GM13976 (cell line): ENCODE results near the gene WDR38.

ENCODE experiments used
- DNase-seq: peaks from one replicate; pipeline ENCODE4 v3.0.0; 2012; ENCODE audit warnings: low spot score
- in situ Hi-C: fragments of 300-500 bp; cut with MboI; formaldehyde crosslinking; loops from one replicate; pipeline ENCODE4 v1.12.0; 2022; ENCODE audit warnings: low sequenced_read_pairs, mixed read lengths, inconsistent platforms; ENCODE audit not compliant: unreplicated experiment
- TF ChIP-seq, protein P1 (sequence below): IDR thresholded peaks from 2 replicates; pipeline ENCODE4 v1.5.1; 2012; ENCODE audit warnings: borderline replicate concordance, mild to moderate bottlenecking; ENCODE audit not compliant: insufficient read depth; ENCODE audit errors: extremely low read depth, missing control alignments, control extremely low read depth

The WDR38 gene

DNA sequence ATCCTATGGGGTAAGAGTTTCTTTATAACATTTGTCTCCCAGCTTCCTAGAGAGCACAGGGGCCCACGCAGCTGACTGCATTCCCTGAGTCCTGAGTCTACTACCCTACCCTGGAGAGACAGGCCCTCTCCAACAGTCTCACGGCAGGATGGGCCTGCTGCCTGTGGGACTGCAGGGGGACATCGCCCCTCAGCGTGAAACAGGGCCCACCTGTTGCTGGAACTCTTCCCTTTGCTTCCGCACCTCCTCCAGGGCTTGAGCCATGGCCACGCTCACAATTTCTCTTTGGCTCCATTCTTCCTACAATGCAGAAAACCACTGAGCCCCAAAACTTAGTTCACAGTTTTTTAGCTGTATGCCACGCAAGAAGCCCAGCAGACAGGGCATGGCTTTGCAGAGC, 36.9 kb downstream of the WDR38 start:
- in situ Hi-C loops: no loop called here
- DNase-seq: no peak
- TF ChIP-seq, protein P1, sequence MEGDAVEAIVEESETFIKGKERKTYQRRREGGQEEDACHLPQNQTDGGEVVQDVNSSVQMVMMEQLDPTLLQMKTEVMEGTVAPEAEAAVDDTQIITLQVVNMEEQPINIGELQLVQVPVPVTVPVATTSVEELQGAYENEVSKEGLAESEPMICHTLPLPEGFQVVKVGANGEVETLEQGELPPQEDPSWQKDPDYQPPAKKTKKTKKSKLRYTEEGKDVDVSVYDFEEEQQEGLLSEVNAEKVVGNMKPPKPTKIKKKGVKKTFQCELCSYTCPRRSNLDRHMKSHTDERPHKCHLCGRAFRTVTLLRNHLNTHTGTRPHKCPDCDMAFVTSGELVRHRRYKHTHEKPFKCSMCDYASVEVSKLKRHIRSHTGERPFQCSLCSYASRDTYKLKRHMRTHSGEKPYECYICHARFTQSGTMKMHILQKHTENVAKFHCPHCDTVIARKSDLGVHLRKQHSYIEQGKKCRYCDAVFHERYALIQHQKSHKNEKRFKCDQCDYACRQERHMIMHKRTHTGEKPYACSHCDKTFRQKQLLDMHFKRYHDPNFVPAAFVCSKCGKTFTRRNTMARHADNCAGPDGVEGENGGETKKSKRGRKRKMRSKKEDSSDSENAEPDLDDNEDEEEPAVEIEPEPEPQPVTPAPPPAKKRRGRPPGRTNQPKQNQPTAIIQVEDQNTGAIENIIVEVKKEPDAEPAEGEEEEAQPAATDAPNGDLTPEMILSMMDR: no peak

DNA sequence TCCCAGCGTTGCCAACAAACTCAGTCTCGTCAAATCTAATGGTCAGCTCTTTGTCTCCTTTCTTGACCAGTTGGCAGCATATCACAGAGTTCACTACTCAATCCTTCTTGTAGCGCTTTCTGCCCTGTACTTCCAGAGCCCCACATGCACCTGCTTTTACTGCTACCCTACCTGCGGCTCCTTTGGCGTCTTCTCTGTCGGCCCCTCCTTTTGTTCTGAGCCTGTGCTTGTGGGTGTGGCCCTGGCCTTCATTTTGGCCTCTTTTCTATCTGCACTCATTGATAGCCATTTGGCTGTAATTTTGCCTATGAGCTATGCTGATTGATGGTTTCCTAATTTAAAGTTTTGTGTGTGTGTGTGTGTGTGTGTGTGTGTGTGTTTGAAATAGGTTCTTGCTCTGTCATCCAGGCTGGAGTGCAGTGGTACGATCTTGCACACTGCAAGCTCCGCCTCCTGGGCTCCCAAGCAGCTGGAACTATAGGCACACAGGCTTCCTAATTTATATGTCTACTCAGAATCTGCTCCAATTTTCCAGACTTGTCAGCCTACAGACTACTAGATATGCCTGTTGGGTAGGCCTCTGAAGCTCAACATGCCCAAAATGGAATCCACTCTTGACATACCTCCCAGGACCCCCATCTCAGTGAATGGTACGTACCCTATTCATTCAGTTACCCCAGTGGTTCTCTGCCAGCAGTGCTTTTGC, 40.9 kb downstream of the WDR38 start:
- no peak for DNase-seq
- TF ChIP-seq, protein P1: no peak
- in situ Hi-C loops: no loop called here

DNA sequence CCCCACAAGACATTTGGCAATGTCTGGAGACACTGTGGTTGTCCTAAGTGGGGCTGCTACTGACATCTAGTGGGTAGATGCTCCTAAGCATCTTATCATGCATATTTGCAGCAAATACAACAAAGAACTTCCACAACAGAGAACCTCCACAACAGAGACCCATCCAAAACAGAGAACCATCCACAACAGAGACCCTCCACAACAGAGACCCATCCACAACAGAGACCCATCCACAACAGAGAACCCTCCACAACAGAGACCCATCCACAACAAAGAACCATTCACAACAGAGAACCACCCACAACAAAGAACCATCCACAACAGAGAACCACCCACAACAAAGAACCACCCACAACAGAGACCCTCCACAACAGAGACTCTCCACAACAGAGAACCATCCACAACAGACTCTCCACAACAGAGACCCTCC, 41.5 kb downstream of the WDR38 start:
- in situ Hi-C loops: no loop called here
- no peak for DNase-seq

DNA sequence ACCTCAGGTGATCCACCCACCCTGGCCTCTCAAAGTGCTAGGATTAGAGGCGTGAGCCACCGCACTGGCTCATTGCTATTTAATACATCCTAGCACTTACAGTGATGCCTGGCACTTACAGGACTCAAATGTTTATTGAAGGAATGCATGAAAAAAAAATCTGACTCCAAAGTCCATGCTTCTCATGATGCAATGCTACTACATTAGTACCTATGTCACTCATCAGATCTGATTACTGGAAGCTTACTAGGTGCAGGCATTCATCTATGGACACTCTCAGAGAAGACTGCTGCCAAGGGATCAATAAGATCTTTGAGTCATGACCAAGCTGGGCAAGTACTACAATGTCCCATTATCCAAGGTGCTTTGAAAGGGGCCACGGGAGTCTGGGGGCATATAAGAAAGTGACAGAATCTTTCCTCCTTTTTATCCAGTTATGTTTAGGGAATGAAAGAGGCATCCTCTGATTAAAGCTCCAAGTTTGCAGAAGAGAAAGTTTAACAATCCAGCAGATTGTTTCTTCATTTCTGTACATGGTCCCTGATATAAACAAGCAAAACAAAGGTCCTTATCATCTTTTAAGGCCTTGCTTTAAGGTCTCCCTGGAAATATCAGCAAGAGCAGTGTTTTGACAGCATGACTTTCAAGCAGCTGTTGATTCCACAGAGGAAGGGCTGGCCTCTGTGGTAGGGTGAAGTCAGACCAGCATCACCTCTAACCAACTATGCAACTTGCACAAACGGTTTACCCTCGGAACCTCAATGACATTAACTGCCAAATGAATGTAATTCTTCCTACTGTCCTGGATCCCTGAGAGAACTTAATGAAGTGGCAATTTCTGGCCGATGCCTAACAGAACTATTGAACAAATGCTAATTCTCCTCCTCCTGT, 44.6 kb downstream of the WDR38 start:
- TF ChIP-seq, protein P1: no peak
- in situ Hi-C loops: no loop called here
- no peak for DNase-seq

More for the DNA sequence above, 41.5 kb downstream of the WDR38 start:
- TF ChIP-seq, protein P1: peak; percentile 65

DNA sequence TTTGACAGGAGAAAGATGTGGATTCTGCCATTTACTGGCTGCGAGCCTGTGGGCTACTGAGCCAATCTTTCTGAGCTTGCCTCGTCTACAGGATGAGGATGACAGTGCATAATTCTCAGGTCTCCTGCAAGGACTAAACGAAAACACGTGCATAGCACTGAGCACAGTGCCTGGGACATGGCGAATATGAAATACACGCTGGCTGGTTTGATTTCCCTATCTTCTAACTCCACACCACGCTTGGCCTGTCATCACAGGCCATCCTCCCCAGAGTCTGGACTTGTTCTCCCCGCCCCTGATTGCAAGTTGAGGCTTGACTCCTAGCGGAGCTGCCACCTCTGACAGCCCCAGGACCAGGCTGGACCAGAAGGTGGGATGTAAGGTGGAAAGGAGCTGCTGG, 46.6 kb downstream of the WDR38 start:
- TF ChIP-seq, protein P1: no peak
- in situ Hi-C loops: no loop called here
- no peak for DNase-seq

DNA sequence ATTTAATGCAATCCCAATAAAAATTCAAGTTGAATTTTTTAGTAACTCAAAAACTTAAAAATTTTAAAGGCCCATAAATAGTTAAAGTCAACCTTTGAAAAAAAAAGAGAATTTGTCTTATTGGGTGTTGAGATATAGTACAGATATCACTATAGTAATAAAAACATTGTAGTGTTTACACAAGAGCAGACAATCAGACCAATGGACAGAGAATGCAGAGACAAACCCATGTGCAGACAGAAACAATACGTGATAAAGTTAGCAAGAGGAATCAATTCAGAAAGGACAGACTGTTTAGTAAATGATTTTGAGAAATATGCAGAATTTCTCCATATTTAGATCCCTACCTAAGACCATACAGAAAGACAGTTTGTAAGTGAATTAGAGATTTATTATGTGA, 53.7 kb downstream of the WDR38 start:
- DNase-seq: no peak
- in situ Hi-C loops: no loop called here
- TF ChIP-seq, protein P1: no peak
